Thoracic aorta (tissue), 2 donors: ENCODE measurements around the gene C5orf22. TPM values are rescaled to one million over a fixed set of nuclear protein-coding genes. Genes with fewer than 3 reads are reported as not detected.
"Not testable (repeated sequence)": the region's sequence is repeated elsewhere in the genome, so short reads cannot be mapped to it uniquely, and the experiment has no call there.

Source experiments
- ATAC-seq: fragments of 150-250 bp; one replicate; pipeline ENCODE4 v1.8.0; 2017; ENCODE audit warnings: low read depth; ENCODE audit not compliant: insufficient number of reproducible peaks, low FRiP score
- DNase-seq: peaks from one replicate; pipeline ENCODE4 v3.0.0-alpha.2; 2020; ENCODE audit warnings: low spot score
- H3K27ac ChIP-seq, 2 donors: fragments of 200-600 bp; sonication (generic); 1 replicate in 1 of 2; 2 replicates in 1 of 2; pipeline ENCODE4 v1.5.1; 2016; ENCODE audit warnings: mild to moderate bottlenecking in 2 of 2, moderate library complexity in 2 of 2
- H3K27me3 ChIP-seq: fragments of 200-600 bp; sonication (generic); replicated peaks from 2 replicates; pipeline ENCODE4 v1.6.0; 2016; ENCODE audit warnings: mild to moderate bottlenecking; ENCODE audit not compliant: insufficient read depth
- H3K36me3 ChIP-seq: fragments of 200-600 bp; sonication (generic); one replicate; pipeline ENCODE4 v1.5.1; 2016
- H3K4me1 ChIP-seq, 2 donors: fragments of 200-600 bp; sonication (generic); 1 replicate in 1 of 2; 2 replicates in 1 of 2; pipeline versions ENCODE4 v1.5.1 to v1.6.0; 2016; ENCODE audit warnings: low read depth in 2 of 2, mild to moderate bottlenecking in 1 of 2; ENCODE audit not compliant: control insufficient read depth in 1 of 2
- H3K4me3 ChIP-seq: fragments of 200-600 bp; sonication (generic); 2 replicates; pipeline ENCODE4 v1.5.1; 2016; ENCODE audit warnings: mild to moderate bottlenecking
- H3K9me3 ChIP-seq: fragments of 200-600 bp; sonication (generic); 2 replicates; pipeline ENCODE4 v1.5.1; 2016
- total RNA-seq, 2 donors: library from RNA; depleted of rRNA; stranded (reverse); fragments of >200 nt; gene quantifications; one replicate each; pipeline versions ENCODE4 v1.1.0 to v1.2.3, GENCODE V29; 2016
- TF ChIP-seq, protein P1 (sequence below): fragments of 200-600 bp; sonication (generic); IDR thresholded peaks from one replicate; pipeline ENCODE4 v1.5.1; 2019; ENCODE audit warnings: antibody characterized with exemption

C5orf22 gene
- total RNA-seq, 2 donors from 2014 or later: 10.3 to 10.8 TPM

DNA sequence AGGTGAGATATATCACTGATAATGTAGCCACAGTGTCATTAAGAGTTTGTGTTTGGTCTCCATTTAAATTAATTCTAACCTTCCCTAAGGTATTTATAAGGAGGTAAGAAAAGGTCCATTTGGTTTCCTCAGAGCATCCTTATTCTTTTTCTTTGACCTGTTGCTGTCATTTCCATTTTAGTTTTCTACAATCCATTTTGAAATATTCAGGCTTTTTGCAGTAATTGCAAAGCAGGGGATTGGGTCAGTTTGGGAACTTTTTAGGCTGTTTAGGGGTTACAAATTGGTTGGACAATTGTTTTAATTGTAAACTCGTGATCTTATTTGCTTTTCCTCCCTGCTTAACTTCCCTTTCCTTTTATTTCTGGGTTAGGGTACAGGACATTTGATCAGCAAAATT is 64.3 kb downstream of the C5orf22 start:
- TF ChIP-seq, protein P1, sequence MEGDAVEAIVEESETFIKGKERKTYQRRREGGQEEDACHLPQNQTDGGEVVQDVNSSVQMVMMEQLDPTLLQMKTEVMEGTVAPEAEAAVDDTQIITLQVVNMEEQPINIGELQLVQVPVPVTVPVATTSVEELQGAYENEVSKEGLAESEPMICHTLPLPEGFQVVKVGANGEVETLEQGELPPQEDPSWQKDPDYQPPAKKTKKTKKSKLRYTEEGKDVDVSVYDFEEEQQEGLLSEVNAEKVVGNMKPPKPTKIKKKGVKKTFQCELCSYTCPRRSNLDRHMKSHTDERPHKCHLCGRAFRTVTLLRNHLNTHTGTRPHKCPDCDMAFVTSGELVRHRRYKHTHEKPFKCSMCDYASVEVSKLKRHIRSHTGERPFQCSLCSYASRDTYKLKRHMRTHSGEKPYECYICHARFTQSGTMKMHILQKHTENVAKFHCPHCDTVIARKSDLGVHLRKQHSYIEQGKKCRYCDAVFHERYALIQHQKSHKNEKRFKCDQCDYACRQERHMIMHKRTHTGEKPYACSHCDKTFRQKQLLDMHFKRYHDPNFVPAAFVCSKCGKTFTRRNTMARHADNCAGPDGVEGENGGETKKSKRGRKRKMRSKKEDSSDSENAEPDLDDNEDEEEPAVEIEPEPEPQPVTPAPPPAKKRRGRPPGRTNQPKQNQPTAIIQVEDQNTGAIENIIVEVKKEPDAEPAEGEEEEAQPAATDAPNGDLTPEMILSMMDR: no peak

DNA sequence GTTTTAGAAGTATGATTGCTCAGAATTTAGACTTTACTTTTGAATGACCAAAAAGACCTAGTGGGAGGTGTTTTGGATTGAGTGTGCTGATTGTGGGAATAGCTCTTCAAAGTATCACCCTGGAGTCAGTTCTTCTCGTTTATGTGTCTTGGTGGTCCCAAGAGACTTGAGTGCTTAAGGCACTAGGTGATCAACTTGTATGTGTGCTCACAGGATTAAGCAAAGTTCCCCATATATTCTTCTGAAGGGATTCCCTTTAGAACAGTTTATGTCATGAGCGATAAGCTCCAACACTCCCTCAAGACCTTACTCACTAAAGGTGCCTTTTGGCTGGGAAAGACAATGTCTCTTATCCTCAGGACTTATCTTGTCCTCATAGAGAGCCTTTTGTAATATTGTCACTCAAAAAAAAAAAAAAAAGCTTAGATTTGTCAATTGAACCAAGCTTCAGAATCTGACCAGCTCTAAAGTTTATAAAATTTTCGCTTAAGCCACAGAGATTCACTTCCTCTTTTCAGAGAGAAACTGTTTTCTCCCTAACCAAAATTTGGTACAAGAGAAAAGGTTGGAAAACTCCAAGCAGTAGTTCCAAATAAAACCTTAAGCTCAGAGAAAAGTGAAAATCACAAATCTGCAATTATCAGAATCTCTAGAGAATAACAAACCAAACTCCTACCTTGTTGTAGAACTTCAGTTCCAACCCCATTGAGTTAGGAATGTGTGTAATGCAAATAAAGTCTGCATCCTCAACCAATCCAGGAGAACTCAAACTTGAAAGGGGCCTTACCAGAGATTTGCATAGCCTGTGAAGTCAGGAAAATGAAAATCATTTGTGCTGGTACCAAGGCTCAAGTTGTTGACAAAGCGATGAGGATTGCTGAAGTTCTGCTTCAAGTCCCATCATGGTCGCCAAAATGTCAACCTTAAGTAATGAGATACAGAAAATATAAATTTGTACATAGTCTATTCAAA is 66.8 kb downstream of the C5orf22 start:
- TF ChIP-seq, protein P1: no peak
- no peak overlapping the region for H3K4me3 ChIP-seq
- no peaks in the 10 kb centered on the region for H3K27me3 ChIP-seq
- no peak for DNase-seq
- no peaks in the 10 kb centered on the region for H3K36me3 ChIP-seq
- no peak for ATAC-seq
- no peaks in the 10 kb centered on the region for H3K4me1 ChIP-seq
- no peak overlapping the region for H3K27ac ChIP-seq
- H3K9me3 ChIP-seq: no peaks in the 10 kb centered on the region

More for the DNA sequence above, 64.3 kb downstream of the C5orf22 start:
- Histone ChIP-seq H3K27ac (no peak overlapping the region), H3K9me3 (no peaks in the 10 kb centered on the region), H3K4me1 (no peaks in the 10 kb centered on the region), H3K36me3 (no peaks in the 10 kb centered on the region), H3K27me3 (no peaks in the 10 kb centered on the region), H3K4me3 (no peak overlapping the region)
- no peak for DNase-seq
- ATAC-seq: no peak

DNA sequence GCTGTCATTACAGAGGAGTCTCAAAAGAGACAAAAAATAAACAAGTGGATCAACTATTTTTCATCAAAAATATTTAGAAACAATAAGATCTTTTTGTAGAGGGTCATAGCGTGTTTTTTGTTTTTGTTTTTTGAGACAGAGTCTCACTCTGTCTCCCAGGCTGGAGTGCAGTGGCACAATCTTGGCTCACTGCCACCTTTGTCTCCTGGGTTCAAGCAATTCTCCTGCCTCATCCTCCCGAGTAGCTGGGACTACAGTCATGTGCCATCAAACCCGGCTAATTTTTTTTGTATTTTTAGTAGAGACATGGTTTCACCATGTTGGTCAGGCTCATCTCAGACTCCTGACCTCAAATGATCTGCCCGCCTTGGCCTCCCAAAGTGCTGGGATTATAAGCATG is 70.2 kb downstream of the C5orf22 start:
- not testable (repeated sequence) for H3K36me3 ChIP-seq, H3K4me1 ChIP-seq, H3K4me3 ChIP-seq, H3K27ac ChIP-seq, ATAC-seq, H3K9me3 ChIP-seq, DNase-seq, H3K27me3 ChIP-seq

DNA sequence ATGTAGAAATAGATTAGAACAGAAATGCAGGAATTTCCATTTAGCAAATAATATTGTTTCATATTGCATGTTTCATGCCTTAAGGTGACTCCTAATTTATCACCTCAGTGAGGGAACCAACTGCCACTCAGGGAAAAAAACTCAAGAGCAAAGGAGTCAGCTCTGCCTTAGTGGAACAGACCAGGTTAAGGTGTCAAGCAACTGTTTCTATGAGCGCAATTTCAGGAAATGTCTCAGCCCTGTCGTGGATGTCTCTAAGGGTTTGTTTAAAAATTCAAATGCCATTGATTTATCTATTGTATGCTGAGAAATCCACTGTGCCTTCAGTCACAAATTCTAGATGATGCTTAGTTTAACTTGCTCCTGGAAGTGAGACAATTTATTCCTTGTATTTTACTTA is 72.1 kb downstream of the C5orf22 start:
- Histone ChIP-seq H3K4me3 (no peak overlapping the region), H3K4me1 (no peaks in the 10 kb centered on the region), H3K9me3 (no peaks in the 10 kb centered on the region), H3K36me3 (no peaks in the 10 kb centered on the region), H3K27ac (no peak overlapping the region), H3K27me3 (no peaks in the 10 kb centered on the region)
- DNase-seq (no peak), ATAC-seq (no peak)
- TF ChIP-seq, protein P1: no peak

DNA sequence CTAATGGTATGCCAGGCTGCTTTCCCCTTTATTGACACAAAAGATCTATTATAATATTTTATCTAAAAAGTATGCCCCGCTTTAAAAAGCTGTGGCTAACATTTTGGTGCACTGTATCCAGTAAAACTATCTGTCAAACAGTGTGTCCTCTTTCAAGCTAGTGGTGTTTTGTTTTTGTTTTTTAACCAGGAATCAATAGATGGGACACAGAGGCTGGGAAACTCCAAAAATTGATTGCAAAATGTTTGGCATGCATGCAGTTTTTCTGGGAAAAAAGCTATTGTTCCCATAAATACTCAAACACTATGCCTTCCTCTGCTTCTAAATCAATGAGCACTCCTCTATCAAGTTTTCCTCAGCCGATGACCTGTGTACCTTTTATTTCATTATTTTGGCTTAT is 72.5 kb downstream of the C5orf22 start:
- H3K27me3 ChIP-seq: no peaks in the 10 kb centered on the region
- no peaks in the 10 kb centered on the region for H3K36me3 ChIP-seq
- no peak overlapping the region for H3K4me3 ChIP-seq
- no peak for ATAC-seq
- H3K9me3 ChIP-seq: no peaks in the 10 kb centered on the region
- no peak for DNase-seq
- no peak overlapping the region for H3K27ac ChIP-seq
- no peaks in the 10 kb centered on the region for H3K4me1 ChIP-seq
- TF ChIP-seq, protein P1: no peak

Other genes with a start within 250 kb of the C5orf22 start
- 10 to 100 TPM; 28.8 to 70.7 TPM for gene DROSHA, start 208 bp upstream of the C5orf22 start, total RNA-seq
- 10 to 100 TPM in 1 of 2 donors, 1 to 10 TPM in 1; 4.5 to 15.7 TPM for gene PDZD2, start 106.8 kb downstream of the C5orf22 start, total RNA-seq